Measurements from ENCODE around the gene SAMD1. TPM values are rescaled to one million over a fixed set of nuclear protein-coding genes. Genes with fewer than 3 reads are reported as not detected.

SAMD1 gene
- total RNA-seq, 1 experiment from 2014 or later: 47.1 TPM

DNA sequence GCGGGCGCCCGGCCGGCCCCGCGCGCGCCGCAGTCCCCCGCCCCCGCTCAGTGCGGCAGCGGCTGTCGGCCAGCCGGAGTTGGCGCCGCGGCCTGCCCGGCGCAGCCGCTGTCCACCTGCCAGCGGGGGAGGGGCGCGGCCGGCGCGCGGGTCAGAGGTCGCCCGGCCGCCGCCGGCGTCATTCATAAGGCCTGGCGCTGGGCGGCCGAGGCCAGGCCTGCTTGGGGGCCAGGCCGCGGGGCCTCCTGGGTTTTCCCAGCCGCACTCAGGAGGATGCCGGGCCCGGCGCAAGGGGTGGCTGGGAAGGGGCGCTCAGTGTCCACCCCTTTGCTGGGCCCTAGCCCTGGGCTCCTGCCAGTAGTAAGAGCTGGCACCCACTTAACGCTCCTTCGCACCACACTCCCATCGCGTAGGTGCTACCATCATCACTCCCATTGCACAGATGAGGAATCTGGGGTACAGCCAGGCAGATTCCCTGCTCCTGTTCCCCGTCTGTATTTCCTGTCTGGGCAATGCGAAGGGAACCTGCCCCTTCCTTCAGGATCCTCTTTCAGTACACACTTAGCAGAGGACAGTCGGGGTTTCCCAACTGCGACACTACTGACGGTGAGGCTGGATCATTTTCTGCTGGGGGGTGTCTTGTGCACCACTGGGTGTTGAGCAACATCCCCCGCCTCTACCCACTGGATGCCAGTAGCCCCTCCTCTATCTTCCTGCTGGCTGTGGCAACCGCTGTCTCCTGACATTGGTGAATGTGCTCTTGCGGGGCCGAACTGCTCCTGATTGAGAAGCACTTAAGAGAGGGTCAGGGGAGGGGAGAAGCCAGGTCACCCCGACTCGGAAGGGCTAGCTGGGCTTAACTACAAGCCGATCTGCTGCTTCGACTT is 27.9 kb upstream of the SAMD1 start:
- peaks cover 45% of the 10 kb centered on the region for H3K36me3 Mint-ChIP-seq (ENCODE audit: insufficient read depth, unreplicated experiment)
- ChIA-PET POLR2A (interaction anchor here (1.1 kb wide), 1 partner anchor 18 kb away, joined by 10 read pairs; the partner anchor contains the start of gene ASF1B), CTCF (interaction anchor here (1.0 kb wide), 1 partner anchor 18 kb away, joined by 6 read pairs; the partner anchor contains the start of gene ASF1B)
- DNase-seq: no peak
- intact Hi-C loops (cut with micrococcal nuclease; ENCODE audit: unreplicated experiment): loop anchor here (2.0 to 5.0 kb wide), 2 partner anchors 18 to 36 kb away; partner anchors contain the start of gene ASF1B
- TF ChIP-seq, protein P1, sequence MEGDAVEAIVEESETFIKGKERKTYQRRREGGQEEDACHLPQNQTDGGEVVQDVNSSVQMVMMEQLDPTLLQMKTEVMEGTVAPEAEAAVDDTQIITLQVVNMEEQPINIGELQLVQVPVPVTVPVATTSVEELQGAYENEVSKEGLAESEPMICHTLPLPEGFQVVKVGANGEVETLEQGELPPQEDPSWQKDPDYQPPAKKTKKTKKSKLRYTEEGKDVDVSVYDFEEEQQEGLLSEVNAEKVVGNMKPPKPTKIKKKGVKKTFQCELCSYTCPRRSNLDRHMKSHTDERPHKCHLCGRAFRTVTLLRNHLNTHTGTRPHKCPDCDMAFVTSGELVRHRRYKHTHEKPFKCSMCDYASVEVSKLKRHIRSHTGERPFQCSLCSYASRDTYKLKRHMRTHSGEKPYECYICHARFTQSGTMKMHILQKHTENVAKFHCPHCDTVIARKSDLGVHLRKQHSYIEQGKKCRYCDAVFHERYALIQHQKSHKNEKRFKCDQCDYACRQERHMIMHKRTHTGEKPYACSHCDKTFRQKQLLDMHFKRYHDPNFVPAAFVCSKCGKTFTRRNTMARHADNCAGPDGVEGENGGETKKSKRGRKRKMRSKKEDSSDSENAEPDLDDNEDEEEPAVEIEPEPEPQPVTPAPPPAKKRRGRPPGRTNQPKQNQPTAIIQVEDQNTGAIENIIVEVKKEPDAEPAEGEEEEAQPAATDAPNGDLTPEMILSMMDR (IDR thresholded peaks at IDR 0.05; ENCODE audit: insufficient read depth in 1 of 2, low read depth in 1 of 2, low read length in 1 of 2, severe bottlenecking in 1 of 2, unreplicated experiment in 1 of 2): no peak
- no peaks in the 10 kb centered on the region for H3K27me3 ChIP-seq (replicated peaks; ENCODE audit: control insufficient read depth, insufficient read depth, low read length)
- H3K4me3 Mint-ChIP-seq (ENCODE audit: unreplicated experiment): peak overlapping the region; percentile 83
- H3K4me1 Mint-ChIP-seq (ENCODE audit: low read depth, unreplicated experiment): peaks cover 8% of the 10 kb centered on the region
- BruUV-seq (replicated peaks): TSS peak; percentile 64
- H3K27me3 Mint-ChIP-seq (ENCODE audit: insufficient read depth, unreplicated experiment): no peaks in the 10 kb centered on the region
- no peaks in the 10 kb centered on the region for H3K36me3 ChIP-seq (ENCODE audit: control insufficient read depth, insufficient read depth, low read length)
- H3K27ac Mint-ChIP-seq (ENCODE audit: unreplicated experiment): peak overlapping the region; percentile 85
- no peaks in the 10 kb centered on the region for H3K9me3 ChIP-seq
- peak overlapping the region; percentile 44 for H3K4me3 ChIP-seq (ENCODE audit: low read depth, low read length)
- H3K9me3 Mint-ChIP-seq (ENCODE audit: unreplicated experiment): no peaks in the 10 kb centered on the region
- peaks cover 13% of the 10 kb centered on the region for H3K4me1 ChIP-seq

DNA sequence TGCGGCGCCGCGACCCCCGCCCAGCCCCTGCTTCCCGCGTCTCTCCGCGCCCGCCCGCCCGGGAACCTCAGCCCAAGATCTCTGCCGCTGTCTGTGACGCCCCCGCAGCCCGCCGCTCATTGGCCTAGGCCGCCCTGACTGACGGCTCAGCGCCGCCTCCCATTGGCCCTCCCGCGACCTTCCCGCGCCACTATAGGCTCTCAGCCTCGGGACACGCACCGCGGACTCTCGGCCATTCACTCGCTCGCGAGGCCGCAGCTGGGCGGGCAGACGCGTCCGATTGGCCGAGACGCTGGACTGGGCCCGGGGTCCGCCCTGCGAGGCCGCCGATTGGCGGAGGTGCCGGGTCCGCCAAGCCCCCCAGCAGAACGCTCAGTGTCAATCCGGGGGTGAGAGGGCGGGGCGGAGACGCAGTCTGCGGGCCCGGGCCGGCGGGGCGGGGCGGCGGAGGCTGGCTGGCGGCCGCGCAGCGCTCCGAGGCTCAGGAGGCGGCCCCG is 27.2 kb upstream of the SAMD1 start, which contains the start of gene PRKACA:
PRKACA (minus strand) TSS at position 95 of the 497 bp plus-strand sequence. CDS start 215 bp downstream, outside the sequence.
- H3K4me3 ChIP-seq (ENCODE audit: low read depth, low read length): peak within 1 kb of the TSS; percentile 79
- DNase-seq: peak; percentile 98 to 99
- POLR2A ChIA-PET: interaction anchor here (0.9 to 1.1 kb wide), 2 partner anchors 19 to 322 kb away, joined by 4 to 10 read pairs; partner anchors contain the start of genes ASF1B and ZSWIM4
- H3K27ac Mint-ChIP-seq (ENCODE audit: unreplicated experiment): peak within 1 kb of the TSS; percentile 85
- intact Hi-C loops (cut with micrococcal nuclease; ENCODE audit: unreplicated experiment): loop anchor here (2.0 to 5.0 kb wide), 2 partner anchors 19 to 35 kb away; partner anchors contain the start of gene ASF1B
- H3K27me3 ChIP-seq (replicated peaks; ENCODE audit: control insufficient read depth, insufficient read depth, low read length): no peaks in the 10 kb centered on the region
- TF ChIP-seq, protein P1 (IDR thresholded peaks at IDR 0.05; ENCODE audit: insufficient read depth in 1 of 2, low read depth in 1 of 2, low read length in 1 of 2, severe bottlenecking in 1 of 2, unreplicated experiment in 1 of 2): no peak
- H3K4me3 Mint-ChIP-seq (ENCODE audit: unreplicated experiment): peak within 1 kb of the TSS; percentile 90
- no peaks in the 10 kb centered on the region for H3K9me3 Mint-ChIP-seq (ENCODE audit: unreplicated experiment)
- peaks cover 13% of the 10 kb centered on the region for H3K4me1 ChIP-seq
- H3K9me3 ChIP-seq: no peaks in the 10 kb centered on the region
- peaks cover 45% of the 10 kb centered on the region for H3K36me3 Mint-ChIP-seq (ENCODE audit: insufficient read depth, unreplicated experiment)
- H3K27me3 Mint-ChIP-seq (ENCODE audit: insufficient read depth, unreplicated experiment): no peaks in the 10 kb centered on the region
- BruUV-seq (replicated peaks): no TSS peak
- H3K36me3 ChIP-seq (ENCODE audit: control insufficient read depth, insufficient read depth, low read length): no peaks in the 10 kb centered on the region
- CTCF ChIA-PET: interaction anchor here (0.6 to 1.0 kb wide), 2 partner anchors 19 to 273 kb away, joined by 6 to 9 read pairs; partner anchors contain the start of gene ASF1B
- H3K4me1 Mint-ChIP-seq (ENCODE audit: low read depth, unreplicated experiment): peaks cover 8% of the 10 kb centered on the region
